ENCODE measurements around the gene CSF1. TPM values are rescaled to one million over a fixed set of nuclear protein-coding genes. Genes with fewer than 3 reads are reported as not detected.

CSF1 gene
- total RNA-seq, 1 experiment from 2014 or later: 5.4 TPM

GRCh38 chr1:109901524-109902145, 9.0 kb upstream of the CSF1 start:
- peak; percentile 58 for DNase-seq (ENCODE audit: low spot score)

DNA sequence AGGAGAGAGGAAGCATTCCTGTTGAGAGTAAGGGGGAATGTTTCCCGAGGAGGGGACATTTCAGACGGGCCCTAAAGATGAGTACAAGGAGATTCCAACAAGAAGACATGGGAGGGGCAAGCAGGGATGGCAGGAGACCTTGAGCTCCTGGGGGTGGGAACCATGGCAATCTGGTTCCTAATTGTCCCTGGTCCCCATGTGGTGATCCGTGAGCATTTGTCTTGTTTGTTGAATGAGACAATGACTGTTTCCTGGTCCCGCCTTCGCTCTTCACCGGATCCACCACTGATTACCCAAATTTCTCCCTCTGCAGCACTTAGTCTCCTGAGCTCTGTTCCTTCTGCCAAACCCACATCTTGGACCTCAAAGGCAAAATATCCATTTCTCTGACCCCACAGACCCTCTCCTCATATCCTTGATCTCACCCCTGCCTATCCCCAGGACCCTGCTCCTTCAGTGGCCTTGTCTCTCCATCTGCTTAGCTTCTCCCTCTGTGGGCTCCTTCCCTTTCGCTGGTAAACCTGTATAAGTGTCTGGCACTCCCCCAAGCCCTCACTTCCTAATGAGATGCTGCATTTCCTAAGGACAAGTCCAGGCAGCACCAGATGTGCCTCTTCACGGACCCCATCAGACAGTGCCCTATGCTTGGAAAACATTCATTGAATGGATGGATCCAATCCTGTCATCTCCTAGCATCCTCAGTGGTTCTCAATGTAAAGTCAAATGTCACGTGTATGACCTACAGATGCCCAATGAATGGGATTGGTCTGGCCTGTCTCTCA, 8.3 kb upstream of the CSF1 start:
- DNase-seq (ENCODE audit: low spot score): no peak

- no peak for DNase-seq (ENCODE audit: low spot score)
Observed at GRCh38 chr1:109903376-109903930, 7.2 kb upstream of the CSF1 start.

- no peak for DNase-seq (ENCODE audit: low spot score)
Observed at GRCh38 chr1:109904105-109904817, 6.4 kb upstream of the CSF1 start.

- DNase-seq (ENCODE audit: low spot score): no peak
Observed at GRCh38 chr1:109905491-109905890, 5.2 kb upstream of the CSF1 start.

- DNase-seq (ENCODE audit: low spot score): no peak
Observed at GRCh38 chr1:109906160-109906838, 4.3 kb upstream of the CSF1 start.

GRCh38 chr1:109906839-109907180, 3.8 kb upstream of the CSF1 start:
- DNase-seq (ENCODE audit: low spot score): no peak

- no peak for DNase-seq (ENCODE audit: low spot score)
Observed at GRCh38 chr1:109907190-109907774, 3.4 kb upstream of the CSF1 start.

GRCh38 chr1:109908836-109909235, 1.8 kb upstream of the CSF1 start:
- no peak for DNase-seq (ENCODE audit: low spot score)

DNA sequence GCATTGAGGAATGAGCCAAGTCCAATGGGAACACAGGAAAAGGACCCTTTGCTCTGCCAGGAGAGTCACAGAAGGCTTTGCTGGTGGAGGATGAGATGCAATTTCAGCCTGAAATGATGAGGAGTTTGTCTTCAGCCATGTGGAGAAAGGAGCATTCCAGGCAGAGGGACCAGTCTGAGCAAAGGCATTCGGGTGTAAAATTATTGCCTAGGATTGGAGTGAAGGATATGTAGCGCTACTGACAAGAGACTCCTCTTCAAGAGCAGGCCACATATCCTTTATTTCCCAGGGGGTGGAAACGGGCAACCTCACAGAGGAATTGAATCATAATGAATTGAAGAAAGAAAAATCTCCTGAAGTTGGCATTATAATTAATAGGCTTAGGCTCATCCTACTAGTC, 1.1 kb upstream of the CSF1 start:
- no peak for DNase-seq (ENCODE audit: low spot score)

DNA sequence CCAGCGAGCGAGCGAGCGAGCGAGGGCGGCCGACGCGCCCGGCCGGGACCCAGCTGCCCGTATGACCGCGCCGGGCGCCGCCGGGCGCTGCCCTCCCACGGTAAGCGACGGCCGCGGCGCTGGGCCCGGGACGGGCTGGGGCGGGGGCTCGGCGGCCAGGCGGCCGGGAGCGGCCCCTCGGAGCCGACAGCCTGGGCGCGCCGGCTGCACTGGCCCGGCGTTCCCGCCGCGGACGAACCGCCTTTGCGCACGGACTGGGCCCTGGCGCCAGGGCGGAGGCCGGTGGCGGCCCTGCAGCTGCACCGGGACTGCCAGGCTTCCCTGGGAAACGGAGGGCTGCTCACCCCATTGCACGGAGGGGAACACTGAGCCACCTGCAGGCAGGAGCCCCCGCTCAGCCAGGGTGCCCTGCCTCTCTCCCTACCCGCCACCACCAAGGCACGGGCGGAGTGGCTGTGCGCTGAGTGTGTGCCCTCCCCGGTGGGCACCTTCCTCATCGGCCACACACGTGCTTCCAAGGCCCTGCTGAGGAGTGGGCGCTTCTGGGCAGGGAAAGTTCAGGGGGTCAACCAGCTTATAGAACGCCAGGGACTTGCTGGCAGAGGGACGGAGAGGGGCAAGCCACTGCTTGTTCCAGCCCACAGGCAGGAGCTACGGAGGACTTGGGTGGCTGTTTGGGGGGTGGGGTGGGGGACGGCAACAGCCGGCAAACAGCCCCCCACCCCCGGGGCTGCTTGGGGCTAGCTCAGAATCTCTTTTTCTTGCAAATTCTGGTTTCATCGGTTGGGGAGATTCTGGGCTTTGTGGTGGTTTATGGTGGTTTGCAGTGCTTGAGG, 532 bp downstream of the CSF1 start:
- no peak for DNase-seq (ENCODE audit: low spot score)

DNA sequence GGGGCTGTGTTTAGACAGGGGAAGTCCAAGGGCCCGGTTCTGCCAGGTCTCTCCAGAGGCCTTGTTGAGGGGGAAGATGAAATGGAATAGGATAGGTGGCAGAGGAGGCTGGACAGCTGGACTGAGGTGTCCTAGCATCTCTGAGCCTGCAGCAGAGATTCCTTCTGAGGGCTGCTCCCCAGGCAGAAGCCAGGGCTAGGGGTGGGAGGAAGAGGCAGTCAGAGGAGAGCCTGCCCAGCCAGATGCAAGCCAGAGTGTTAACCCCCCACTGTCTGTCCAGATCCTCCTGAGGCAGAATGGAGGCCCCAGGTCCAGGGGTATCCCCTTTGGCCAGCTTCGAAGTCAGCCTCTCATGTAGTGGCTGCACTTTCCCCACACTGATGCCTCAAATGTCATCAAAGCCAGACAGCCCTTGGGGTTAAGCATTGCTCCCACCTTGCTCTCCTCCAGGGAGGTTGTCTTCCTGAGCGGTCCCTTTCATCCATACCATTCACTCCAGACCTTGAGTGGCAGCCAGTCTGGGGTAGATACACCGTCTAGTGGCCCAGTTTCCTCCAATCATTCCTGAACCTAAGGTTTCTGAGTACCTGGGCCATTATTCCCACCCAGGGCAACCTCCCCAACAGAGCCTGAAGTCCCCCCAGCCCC, 1.7 kb downstream of the CSF1 start:
- DNase-seq (ENCODE audit: low spot score): no peak

- DNase-seq (ENCODE audit: low spot score): no peak
Observed at GRCh38 chr1:109912873-109913272, 2.2 kb downstream of the CSF1 start.

DNA sequence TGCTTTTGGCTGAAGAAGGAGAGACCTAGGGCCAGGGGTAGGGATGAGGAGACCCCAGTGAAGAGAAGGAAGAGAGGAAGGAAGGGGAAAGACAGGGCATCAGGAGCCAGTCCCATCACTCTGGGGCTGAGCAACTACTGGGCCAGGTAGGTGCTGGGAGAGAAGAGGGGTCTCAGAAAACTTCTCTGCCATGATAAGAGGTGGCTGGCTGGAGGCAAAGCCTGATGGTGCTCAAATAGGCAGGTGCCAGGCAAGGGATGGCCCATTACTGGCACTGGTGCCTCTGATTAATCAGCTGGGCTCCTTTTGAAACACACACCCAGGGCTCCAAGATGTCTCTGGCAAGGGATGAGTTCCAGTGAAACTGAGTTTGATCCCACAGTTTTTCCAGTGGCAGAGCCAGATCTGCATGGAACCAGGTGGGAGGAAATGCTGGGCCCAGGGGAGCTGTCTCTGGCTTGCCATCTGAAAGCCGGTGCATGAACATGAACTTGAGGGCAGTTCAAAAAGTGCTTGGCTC, 2.8 kb downstream of the CSF1 start:
- DNase-seq (ENCODE audit: low spot score): no peak

GRCh38 chr1:109914587-109915240, 4.1 kb downstream of the CSF1 start:
- no peak for DNase-seq (ENCODE audit: low spot score)

GRCh38 chr1:109917051-109917767, 6.6 kb downstream of the CSF1 start:
- DNase-seq (ENCODE audit: low spot score): no peak

DNA sequence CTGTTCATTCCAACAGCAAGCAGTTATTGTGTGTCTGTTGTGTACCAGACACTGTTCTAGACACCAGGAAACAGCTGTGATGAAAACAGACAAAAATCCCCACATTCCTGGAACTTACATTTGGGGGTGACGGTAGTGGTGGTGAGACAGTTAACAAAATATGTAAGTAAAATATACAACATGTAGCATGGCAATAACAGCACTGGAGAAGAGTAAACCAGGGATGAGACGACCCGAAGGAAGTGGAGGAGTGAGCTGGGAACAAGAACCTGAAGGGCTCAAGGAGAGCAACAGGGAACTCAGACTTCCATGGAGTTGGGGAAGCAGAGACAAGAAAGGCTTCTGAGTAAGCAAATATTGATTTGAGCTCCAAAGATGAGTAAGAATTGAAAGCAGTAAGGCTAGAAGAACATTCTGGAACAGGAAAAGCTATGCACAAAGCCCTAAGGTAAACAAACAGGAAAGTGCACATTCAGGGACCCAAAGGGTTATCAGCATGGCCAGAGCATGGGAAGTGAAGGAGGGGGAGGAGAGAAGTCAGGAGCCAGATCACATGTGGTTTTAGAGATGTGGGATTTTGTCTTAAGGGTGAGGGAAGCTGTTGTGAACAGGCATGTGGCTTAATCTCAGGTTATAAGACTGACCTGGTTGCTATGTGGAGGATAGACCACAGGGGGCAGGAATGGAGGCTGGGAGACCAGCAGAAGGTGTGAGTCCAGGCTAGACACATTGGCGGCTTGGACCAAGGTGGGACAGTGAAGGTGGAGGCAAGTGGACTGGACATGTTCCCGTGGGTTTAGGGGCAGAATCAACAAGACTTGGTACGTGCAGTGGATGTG, 7.3 kb downstream of the CSF1 start:
- DNase-seq (ENCODE audit: low spot score): no peak

DNA sequence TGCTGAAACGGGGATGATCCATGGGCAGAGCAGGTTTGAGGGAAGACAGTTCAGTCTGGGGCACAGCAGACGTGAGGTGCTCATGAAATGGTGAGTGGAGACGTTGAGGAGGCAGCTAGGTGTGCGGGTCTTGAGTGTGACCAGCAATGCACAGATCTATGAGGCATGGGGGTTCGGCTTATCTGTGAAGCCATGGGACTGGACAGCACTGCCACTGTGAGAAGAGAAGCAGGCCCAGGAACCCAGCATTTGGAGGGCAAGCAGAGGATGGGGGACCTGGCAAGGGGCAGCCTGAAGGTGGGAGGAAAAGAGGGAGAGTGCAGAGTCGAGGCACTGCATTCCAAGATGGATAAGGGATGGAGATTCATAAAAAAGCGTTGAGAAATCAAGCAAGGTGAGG, 8.0 kb downstream of the CSF1 start:
- DNase-seq (ENCODE audit: low spot score): no peak

Measured in HT-29 (cell line).